ENCODE results near the gene ORC6.

ORC6 gene, protein sequence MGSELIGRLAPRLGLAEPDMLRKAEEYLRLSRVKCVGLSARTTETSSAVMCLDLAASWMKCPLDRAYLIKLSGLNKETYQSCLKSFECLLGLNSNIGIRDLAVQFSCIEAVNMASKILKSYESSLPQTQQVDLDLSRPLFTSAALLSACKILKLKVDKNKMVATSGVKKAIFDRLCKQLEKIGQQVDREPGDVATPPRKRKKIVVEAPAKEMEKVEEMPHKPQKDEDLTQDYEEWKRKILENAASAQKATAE

GRCh38 chr16:46689365-46690280 lies at the start of gene ORC6:
Gene ORC6 (plus strand): TSS chr16:46689659. CDS start chr16:46689706, 47 bp downstream.
- peak within 1 kb of the TSS; percentile 96 for H3K27ac ChIP-seq
- CTCF ChIA-PET = interaction anchor here (0.7 to 1.7 kb wide), 2 partner anchors 14 to 16 kb away, joined by 3 to 7 read pairs; no protein-coding TSS in a partner anchor
- POLR2A ChIA-PET (ENCODE audit: low non-redundant PET) = no interaction called here
- TF ChIP-seq, protein P1, sequence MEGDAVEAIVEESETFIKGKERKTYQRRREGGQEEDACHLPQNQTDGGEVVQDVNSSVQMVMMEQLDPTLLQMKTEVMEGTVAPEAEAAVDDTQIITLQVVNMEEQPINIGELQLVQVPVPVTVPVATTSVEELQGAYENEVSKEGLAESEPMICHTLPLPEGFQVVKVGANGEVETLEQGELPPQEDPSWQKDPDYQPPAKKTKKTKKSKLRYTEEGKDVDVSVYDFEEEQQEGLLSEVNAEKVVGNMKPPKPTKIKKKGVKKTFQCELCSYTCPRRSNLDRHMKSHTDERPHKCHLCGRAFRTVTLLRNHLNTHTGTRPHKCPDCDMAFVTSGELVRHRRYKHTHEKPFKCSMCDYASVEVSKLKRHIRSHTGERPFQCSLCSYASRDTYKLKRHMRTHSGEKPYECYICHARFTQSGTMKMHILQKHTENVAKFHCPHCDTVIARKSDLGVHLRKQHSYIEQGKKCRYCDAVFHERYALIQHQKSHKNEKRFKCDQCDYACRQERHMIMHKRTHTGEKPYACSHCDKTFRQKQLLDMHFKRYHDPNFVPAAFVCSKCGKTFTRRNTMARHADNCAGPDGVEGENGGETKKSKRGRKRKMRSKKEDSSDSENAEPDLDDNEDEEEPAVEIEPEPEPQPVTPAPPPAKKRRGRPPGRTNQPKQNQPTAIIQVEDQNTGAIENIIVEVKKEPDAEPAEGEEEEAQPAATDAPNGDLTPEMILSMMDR (conservative IDR thresholded peaks at IDR 0.05; ENCODE audit: low read depth) = peak; percentile 73
- DNase-seq (ENCODE audit: low spot score) = peak; percentile 98

- TF ChIP-seq, protein P1 (conservative IDR thresholded peaks at IDR 0.05; ENCODE audit: low read depth) = no peak
- CTCF ChIA-PET = interaction anchor here (0.6 kb wide), 1 partner anchor 71 kb away, joined by 3 read pairs; no protein-coding TSS in a partner anchor
- POLR2A ChIA-PET (ENCODE audit: low non-redundant PET) = no interaction called here
- no peak for DNase-seq (ENCODE audit: low spot score)
- H3K27ac ChIP-seq = no peak overlapping the region
Measured at GRCh38 chr16:46648656-46649055, 40.8 kb upstream of the ORC6 start.

GRCh38 chr16:46649588-46650253 lies 39.7 kb upstream of the ORC6 start:
- TF ChIP-seq, protein P1 (conservative IDR thresholded peaks at IDR 0.05; ENCODE audit: low read depth) = no peak
- no peak overlapping the region for H3K27ac ChIP-seq
- DNase-seq (ENCODE audit: low spot score) = no peak
- CTCF ChIA-PET = no interaction called here
- POLR2A ChIA-PET (ENCODE audit: low non-redundant PET) = no interaction called here

- ChIA-PET CTCF (no interaction called here), POLR2A (ENCODE audit: low non-redundant PET) (no interaction called here)
- no peak for DNase-seq (ENCODE audit: low spot score)
- TF ChIP-seq, protein P1 (conservative IDR thresholded peaks at IDR 0.05; ENCODE audit: low read depth) = no peak
- no peak overlapping the region for H3K27ac ChIP-seq
Measured at GRCh38 chr16:46650254-46650623, 39.2 kb upstream of the ORC6 start.

DNA sequence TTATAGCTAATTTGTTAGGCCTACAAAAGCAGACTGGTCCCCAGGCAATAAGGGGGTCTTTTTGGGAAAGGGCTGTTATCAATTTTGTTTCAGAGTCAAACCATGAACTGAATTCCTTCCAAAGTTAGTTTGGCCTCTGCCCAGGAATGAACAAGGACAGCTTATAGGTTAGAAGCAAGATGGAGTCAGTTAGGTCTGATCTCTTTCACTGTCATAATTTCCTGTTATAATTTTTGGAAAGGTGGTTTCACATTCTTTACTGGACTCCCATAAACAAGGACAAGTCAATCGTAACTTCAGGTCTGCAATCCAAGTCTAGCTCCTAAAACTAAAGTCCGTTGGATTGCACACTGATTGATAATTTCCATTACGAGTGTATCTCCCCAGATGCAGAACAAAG lies 38.2 kb upstream of the ORC6 start:
- DNase-seq (ENCODE audit: low spot score) = no peak
- ChIA-PET CTCF (no interaction called here), POLR2A (ENCODE audit: low non-redundant PET) (no interaction called here)
- H3K27ac ChIP-seq = no peak overlapping the region
- TF ChIP-seq, protein P1 (conservative IDR thresholded peaks at IDR 0.05; ENCODE audit: low read depth) = no peak

GRCh38 chr16:46658925-46659324 lies 30.5 kb upstream of the ORC6 start:
- TF ChIP-seq, protein P1 (conservative IDR thresholded peaks at IDR 0.05; ENCODE audit: low read depth) = no peak
- no peak for DNase-seq (ENCODE audit: low spot score)
- no peak overlapping the region for H3K27ac ChIP-seq
- CTCF ChIA-PET = interaction anchor here (0.6 kb wide), 1 partner anchor 46 kb away, joined by 3 read pairs; no protein-coding TSS in a partner anchor
- POLR2A ChIA-PET (ENCODE audit: low non-redundant PET) = no interaction called here
